Neuronal stem cell (in vitro differentiated cells): ENCODE data around the gene TINCR.

Experiments
- DNase-seq: peaks from one replicate; pipeline ENCODE4 v3.0.0-alpha.2; 2013; ENCODE audit warnings: low spot score
- H2AFZ ChIP-seq: one replicate; pipeline ENCODE4 v1.6.1; 2013; ENCODE audit warnings: mild to moderate bottlenecking, low read length, inconsistent platforms
- H2AK5ac ChIP-seq: 2 replicates; pipeline ENCODE4 v1.6.1; 2013; ENCODE audit warnings: low read depth, mild to moderate bottlenecking, inconsistent platforms, low read length, moderate library complexity, mixed read lengths
- H2BK120ac ChIP-seq: 2 replicates; pipeline ENCODE4 v1.6.1; 2013; ENCODE audit warnings: low read depth, mild to moderate bottlenecking, inconsistent platforms, low read length, moderate library complexity, mixed read lengths
- H2BK12ac ChIP-seq: one replicate; pipeline ENCODE4 v1.6.1; 2013; ENCODE audit warnings: low read length, inconsistent platforms
- H2BK15ac ChIP-seq: 2 replicates; pipeline ENCODE4 v1.6.1; 2013; ENCODE audit warnings: mild to moderate bottlenecking, low read length, inconsistent platforms, mixed read lengths
- H2BK5ac ChIP-seq: one replicate; pipeline ENCODE4 v1.6.1; 2013; ENCODE audit warnings: inconsistent platforms, mild to moderate bottlenecking, low read length, moderate library complexity
- H3K14ac ChIP-seq: one replicate; pipeline ENCODE4 v1.6.1; 2013; ENCODE audit warnings: low read length, inconsistent platforms
- H3K18ac ChIP-seq: 2 replicates; pipeline ENCODE4 v1.6.1; 2013; ENCODE audit warnings: low read length, inconsistent platforms
- H3K23ac ChIP-seq: 2 replicates; pipeline ENCODE4 v1.6.1; 2013; ENCODE audit warnings: low read depth, mild to moderate bottlenecking, mixed read lengths, low read length, inconsistent platforms; ENCODE audit not compliant: poor library complexity
- H3K27ac ChIP-seq: replicated peaks from 3 replicates; pipeline ENCODE4 v1.5.1; 2013; ENCODE audit warnings: low read length, inconsistent platforms
- H3K27me3 ChIP-seq, 3 experiments: 2 replicates each; pipeline ENCODE4 v1.6.1; 2013; ENCODE audit warnings: low read length in 3 of 3, mild to moderate bottlenecking in 2 of 3, inconsistent platforms in 1 of 3, low read depth in 1 of 3, mixed read lengths in 1 of 3, moderate library complexity in 1 of 3; ENCODE audit not compliant: control insufficient read depth in 3 of 3, insufficient read depth in 3 of 3
- H3K36me3 ChIP-seq, 2 donors: replicated peaks in 1 of 2; 2 replicates each; pipeline ENCODE4 v1.6.1; 2013; ENCODE audit warnings: low read length in 2 of 2; ENCODE audit not compliant: control insufficient read depth in 2 of 2, insufficient read depth in 2 of 2
- H3K4ac ChIP-seq: 2 replicates; pipeline ENCODE4 v1.6.1; 2013; ENCODE audit warnings: inconsistent platforms, mild to moderate bottlenecking, low read length, moderate library complexity
- H3K4me1 ChIP-seq, 2 donors: 1 replicate in 1 of 2; 2 replicates in 1 of 2; pipeline ENCODE4 v1.6.1; 2013; ENCODE audit warnings: low read length in 2 of 2, low read depth in 1 of 2; ENCODE audit not compliant: control insufficient read depth in 2 of 2, insufficient read depth in 1 of 2
- H3K4me2 ChIP-seq: one replicate; pipeline ENCODE4 v1.6.1; 2013; ENCODE audit warnings: mild to moderate bottlenecking, low read length, inconsistent platforms; ENCODE audit not compliant: insufficient read depth, poor library complexity, severe bottlenecking
- H3K4me3 ChIP-seq, 2 donors: 2 replicates each; pipeline ENCODE4 v1.5.1; 2013; ENCODE audit warnings: low read length in 2 of 2, mild to moderate bottlenecking in 2 of 2, inconsistent platforms in 1 of 2, moderate library complexity in 1 of 2
- H3K79me1 ChIP-seq: one replicate; pipeline ENCODE4 v1.6.1; 2013; ENCODE audit warnings: low read depth, mild to moderate bottlenecking, inconsistent platforms, low read length, moderate library complexity
- H3K9ac ChIP-seq: one replicate; pipeline ENCODE4 v1.6.1; 2013; ENCODE audit warnings: mild to moderate bottlenecking, low read depth, low read length, inconsistent platforms; ENCODE audit not compliant: poor library complexity
- H3K9me3 ChIP-seq, 2 donors: replicated peaks in 1 of 2; 2 replicates each; pipeline versions ENCODE3 to v1.6.1; 2013; ENCODE audit warnings: low read length in 2 of 2, mild to moderate bottlenecking in 2 of 2, inconsistent platforms in 1 of 2, low read depth in 1 of 2, mixed read lengths in 1 of 2, moderate library complexity in 1 of 2; ENCODE audit not compliant: control insufficient read depth in 2 of 2, insufficient read depth in 1 of 2
- H4K8ac ChIP-seq: one replicate; pipeline ENCODE4 v1.6.1; 2013; ENCODE audit warnings: low read depth, mild to moderate bottlenecking, inconsistent platforms, low read length, moderate library complexity
- H4K91ac ChIP-seq: one replicate; pipeline ENCODE4 v1.6.1; 2013; ENCODE audit warnings: low read length, low read depth, mild to moderate bottlenecking, inconsistent platforms; ENCODE audit not compliant: poor library complexity
- WGBS, 2 donors: extraction: QIAGEN DNeasy Blood & Tissue Kit; methylation state at CpG; one replicate each; pipeline ENCODE4 v1.1.7; 2013; ENCODE audit warnings: missing lambda C conversion rate in 2 of 2, mixed read lengths in 1 of 2; ENCODE audit not compliant: insufficient read length in 2 of 2, insufficient replicate concordance in 1 of 2; ENCODE audit errors: extremely low coverage in 2 of 2; 5-methylcytosine and 5-hydroxymethylcytosine counted together

TINCR gene

GRCh38 chr19:5607318-5608275 is 39.8 kb upstream of the TINCR start:
- no peak overlapping the region for H3K27ac ChIP-seq
- no peak overlapping the region for H2BK5ac ChIP-seq
- no peak overlapping the region for H2BK120ac ChIP-seq
- H3K18ac ChIP-seq = no peak overlapping the region
- H3K79me1 ChIP-seq = peaks cover 5% of the 10 kb centered on the region
- H3K4me2 ChIP-seq = no peak overlapping the region
- H3K14ac ChIP-seq = no peak overlapping the region
- no peak overlapping the region for H2AK5ac ChIP-seq
- no peak overlapping the region for H3K4me3 ChIP-seq
- no peak overlapping the region for H3K4ac ChIP-seq
- H2AFZ ChIP-seq = no peak overlapping the region
- H3K27me3 ChIP-seq = no peaks in the 10 kb centered on the region
- WGBS, 2 donors = no CpG with 5 or more reads among the region's 16 CpGs
- no peaks in the 10 kb centered on the region for H3K4me1 ChIP-seq
- no peak overlapping the region for H2BK12ac ChIP-seq
- H3K9me3 ChIP-seq = no peaks in the 10 kb centered on the region
- peaks cover 49 to 90% of the 10 kb centered on the region in 2 donors for H3K36me3 ChIP-seq
- no peak overlapping the region for H3K23ac ChIP-seq
- no peak overlapping the region for H4K91ac ChIP-seq
- H4K8ac ChIP-seq = no peak overlapping the region
- DNase-seq = no peak
- no peak overlapping the region for H2BK15ac ChIP-seq
- H3K9ac ChIP-seq = no peak overlapping the region

GRCh38 chr19:5605362-5605761 is 37.6 kb upstream of the TINCR start:
- no peak overlapping the region for H3K9ac ChIP-seq
- H3K27me3 ChIP-seq = no peaks in the 10 kb centered on the region
- no peak overlapping the region for H2BK120ac ChIP-seq
- no peak overlapping the region for H3K27ac ChIP-seq
- H3K36me3 ChIP-seq = peaks cover 55 to 94% of the 10 kb centered on the region in 2 donors
- no peak overlapping the region for H2BK12ac ChIP-seq
- H2BK5ac ChIP-seq = no peak overlapping the region
- H3K14ac ChIP-seq = no peak overlapping the region
- DNase-seq = no peak
- no peak overlapping the region for H3K4ac ChIP-seq
- H3K4me1 ChIP-seq = no peaks in the 10 kb centered on the region
- H3K9me3 ChIP-seq = no peaks in the 10 kb centered on the region
- no peak overlapping the region for H4K91ac ChIP-seq
- no peak overlapping the region for H3K23ac ChIP-seq
- no peak overlapping the region for H2AK5ac ChIP-seq
- no CpG with 5 or more reads among the region's 3 CpGs for WGBS, 2 donors
- no peak overlapping the region for H2BK15ac ChIP-seq
- H4K8ac ChIP-seq = no peak overlapping the region
- peaks cover 5% of the 10 kb centered on the region for H3K79me1 ChIP-seq
- H3K4me2 ChIP-seq = no peak overlapping the region
- no peak overlapping the region for H3K18ac ChIP-seq
- no peak overlapping the region for H3K4me3 ChIP-seq
- H2AFZ ChIP-seq = no peak overlapping the region

DNA sequence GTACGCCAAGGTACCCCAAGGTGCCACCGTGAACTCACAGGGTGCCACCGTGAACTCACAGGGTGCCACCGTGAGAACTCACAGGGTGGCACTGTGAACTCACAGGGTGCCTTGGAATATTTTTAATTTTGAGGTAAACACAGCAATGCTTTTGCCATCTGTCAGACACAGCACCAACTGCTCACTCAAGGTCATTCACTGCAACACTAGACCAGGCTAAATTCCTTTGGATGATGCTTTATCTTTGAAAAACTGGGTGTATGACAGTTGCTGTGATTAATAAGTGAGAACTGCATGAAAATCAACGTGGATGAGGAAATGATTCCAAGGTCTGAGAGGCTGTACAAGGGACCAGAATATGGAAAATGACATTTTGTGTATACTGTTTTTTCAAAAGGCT is 35.9 kb upstream of the TINCR start:
- no CpG with 5 or more reads among the region's 5 CpGs for WGBS, 2 donors

DNA sequence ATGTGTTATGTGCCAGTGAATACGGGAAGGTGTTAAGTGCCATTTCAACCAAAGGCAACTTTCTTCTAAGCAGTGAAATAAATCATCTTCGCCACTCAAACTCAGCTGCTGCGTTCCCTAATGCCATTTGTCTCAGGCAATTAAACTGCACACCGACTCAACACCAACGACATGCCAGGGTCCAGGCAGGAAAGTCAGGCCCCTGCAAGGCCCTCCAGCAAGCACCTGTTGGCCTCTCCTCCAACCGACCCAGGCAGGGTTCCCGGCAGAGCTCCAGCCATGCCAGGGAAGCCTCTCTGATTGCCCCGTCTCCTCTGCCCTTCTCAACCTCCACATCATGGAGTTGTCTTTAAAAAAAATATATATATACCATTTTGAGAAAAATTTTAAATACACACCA is 33.0 kb upstream of the TINCR start:
- Histone ChIP-seq H2BK12ac (no peak overlapping the region), H4K91ac (no peak overlapping the region), H3K18ac (no peak overlapping the region), H2BK5ac (no peak overlapping the region), H2BK15ac (no peak overlapping the region), H3K14ac (no peak overlapping the region), H2AFZ (no peak overlapping the region), H3K79me1 (peaks cover 2% of the 10 kb centered on the region), H3K27me3 (no peaks in the 10 kb centered on the region), H3K27ac (no peak overlapping the region), H3K4me2 (no peak overlapping the region), H3K4me1 (no peaks in the 10 kb centered on the region), H4K8ac (no peak overlapping the region), H2AK5ac (no peak overlapping the region), H3K36me3 (peaks cover 55 to 96% of the 10 kb centered on the region in 2 donors), H3K9me3 (no peaks in the 10 kb centered on the region), H3K4ac (no peak overlapping the region), H3K4me3 (no peak overlapping the region), H3K23ac (no peak overlapping the region), H3K9ac (no peak overlapping the region), H2BK120ac (no peak overlapping the region)
- no CpG with 5 or more reads among the region's 8 CpGs for WGBS, 2 donors
- no peak for DNase-seq

More for the DNA sequence above, 35.9 kb upstream of the TINCR start:
- no peak overlapping the region for H4K8ac ChIP-seq
- H3K23ac ChIP-seq = no peak overlapping the region
- no peaks in the 10 kb centered on the region for H3K4me1 ChIP-seq
- H3K79me1 ChIP-seq = no peaks in the 10 kb centered on the region
- no peaks in the 10 kb centered on the region for H3K27me3 ChIP-seq
- H3K9me3 ChIP-seq = no peaks in the 10 kb centered on the region
- no peak overlapping the region for H2AK5ac ChIP-seq
- H3K14ac ChIP-seq = no peak overlapping the region
- no peak overlapping the region for H3K9ac ChIP-seq
- H2BK120ac ChIP-seq = no peak overlapping the region
- DNase-seq = no peak
- H3K4me3 ChIP-seq = no peak overlapping the region
- H3K36me3 ChIP-seq = peaks cover 59 to 94% of the 10 kb centered on the region in 2 donors
- no peak overlapping the region for H3K4me2 ChIP-seq
- H2BK15ac ChIP-seq = no peak overlapping the region
- no peak overlapping the region for H4K91ac ChIP-seq
- no peak overlapping the region for H3K4ac ChIP-seq
- no peak overlapping the region for H3K27ac ChIP-seq
- H2BK12ac ChIP-seq = no peak overlapping the region
- H3K18ac ChIP-seq = no peak overlapping the region
- no peak overlapping the region for H2BK5ac ChIP-seq
- no peak overlapping the region for H2AFZ ChIP-seq
